Kidney glomerular epithelial cell (primary cell): ENCODE data around the gene EXOSC3.
"Not testable (repeated sequence)": the region's sequence is repeated elsewhere in the genome, so short reads cannot be mapped to it uniquely, and the experiment has no call there.

Experiments
- DNase-seq: peaks from one replicate; lab custom pipeline; 2025; lab: John Stamatoyannopoulos, UW

Gene EXOSC3

GRCh38 chr9:37775216-37775919 lies 9.5 kb downstream of the EXOSC3 start:
- no peak for DNase-seq

- no peak for DNase-seq
Observed at GRCh38 chr9:37769995-37770394, 14.9 kb downstream of the EXOSC3 start.

GRCh38 chr9:37769306-37769705 lies 15.6 kb downstream of the EXOSC3 start:
- DNase-seq: no peak

- not testable (repeated sequence) for DNase-seq
Observed at GRCh38 chr9:37765263-37765662, 19.6 kb downstream of the EXOSC3 start.

DNA sequence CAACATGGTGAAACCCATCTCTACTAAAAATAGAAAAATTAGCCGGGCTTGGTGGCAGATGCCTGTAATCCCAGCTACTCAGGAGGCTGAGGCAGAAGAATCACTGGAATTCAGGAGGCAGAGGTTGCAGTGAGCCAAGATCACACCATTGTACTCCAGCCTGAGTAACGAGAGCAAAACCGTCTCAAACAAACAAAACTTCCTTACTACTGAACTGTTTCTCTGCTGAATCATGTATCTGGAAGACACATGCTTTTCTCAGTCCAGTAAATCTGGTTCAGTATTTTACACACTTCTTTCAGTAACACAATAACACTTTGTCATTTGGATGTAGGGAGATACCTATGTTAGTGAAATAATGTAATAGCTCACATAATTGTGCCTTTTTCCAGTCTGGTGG lies 23.4 kb downstream of the EXOSC3 start:
- peak; percentile 44 for DNase-seq

DNA sequence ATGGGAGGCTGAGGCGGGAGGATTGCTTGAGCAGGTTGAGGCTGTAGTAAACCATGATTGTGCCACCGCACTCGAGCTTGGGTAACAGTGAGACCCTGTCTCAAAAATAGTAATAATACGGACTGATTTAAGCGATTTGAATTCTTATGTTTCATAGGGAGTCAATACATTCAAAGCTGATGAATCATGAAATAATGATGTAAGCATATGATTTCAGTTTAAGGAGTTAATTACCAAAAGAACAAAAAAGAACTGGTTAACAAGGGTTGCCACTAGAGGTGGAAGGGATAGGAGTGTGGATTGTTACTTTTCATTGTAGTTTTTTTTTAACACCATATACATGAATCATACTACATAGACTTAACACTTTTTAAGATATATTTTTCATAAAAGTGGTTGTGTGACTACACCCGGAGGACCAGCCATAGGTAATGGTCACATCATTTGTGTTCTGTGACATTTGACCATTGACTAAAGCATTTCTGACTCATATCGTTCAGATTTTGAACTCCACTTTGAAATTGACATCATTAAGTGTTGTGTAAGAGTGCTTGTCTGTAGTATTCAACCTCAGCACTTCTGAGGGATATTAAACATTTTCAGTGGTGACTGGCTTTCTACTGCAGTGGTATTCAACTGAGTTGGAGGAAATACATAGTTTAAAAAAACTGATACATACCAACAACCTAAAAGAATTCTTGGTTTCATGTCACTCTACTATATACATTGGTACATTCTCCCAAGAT lies 24.3 kb downstream of the EXOSC3 start:
- peak; percentile 8 for DNase-seq

GRCh38 chr9:37758747-37759146 lies 26.1 kb downstream of the EXOSC3 start:
- DNase-seq: no peak

DNA sequence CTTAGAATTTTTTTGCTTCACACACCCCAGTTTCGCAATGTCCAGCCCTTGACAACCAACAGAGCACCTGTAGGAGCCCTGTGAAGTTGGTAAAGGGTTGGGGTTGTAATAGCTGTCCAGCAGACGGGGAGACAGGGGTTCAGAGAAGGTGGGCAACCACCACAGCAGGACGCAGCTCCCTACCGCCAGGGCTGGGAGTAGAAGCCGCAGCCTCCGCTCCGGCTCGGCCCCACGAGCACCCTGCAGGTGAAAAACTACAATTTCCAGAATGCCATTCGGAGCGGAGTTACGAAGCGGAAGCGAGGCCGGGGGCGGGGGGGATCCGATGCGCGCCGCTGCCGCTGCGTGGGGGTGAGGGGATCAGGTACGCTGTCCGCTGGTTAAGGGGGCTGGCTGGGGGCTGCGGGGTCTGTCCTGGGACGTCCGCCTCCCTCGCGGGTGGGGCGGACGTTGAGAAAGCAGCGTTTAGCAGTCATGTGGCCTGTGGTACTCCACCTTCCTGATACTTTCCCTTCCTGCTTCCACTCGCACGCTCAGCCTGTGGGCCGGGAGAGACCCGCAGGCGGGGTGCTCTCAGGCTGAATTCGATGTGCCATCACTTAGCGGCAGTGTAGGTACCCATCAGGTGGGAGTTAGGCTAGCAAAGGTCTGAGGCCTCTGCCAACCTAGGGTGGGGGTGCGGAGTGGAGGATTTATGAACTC lies 31.2 kb downstream of the EXOSC3 start, which contains the start of gene TRMT10B:
TRMT10B (plus strand) TSS at position 317 of the 702 bp plus-strand sequence. CDS start 8,127 bp downstream, outside the sequence.
- peak; percentile 65 for DNase-seq

GRCh38 chr9:37752642-37753488 lies 32.0 kb downstream of the EXOSC3 start:
- no peak for DNase-seq

GRCh38 chr9:37752112-37752511 lies 32.8 kb downstream of the EXOSC3 start:
- DNase-seq: not testable (repeated sequence)

GRCh38 chr9:37751704-37752103 lies 33.2 kb downstream of the EXOSC3 start:
- not testable (repeated sequence) for DNase-seq

DNA sequence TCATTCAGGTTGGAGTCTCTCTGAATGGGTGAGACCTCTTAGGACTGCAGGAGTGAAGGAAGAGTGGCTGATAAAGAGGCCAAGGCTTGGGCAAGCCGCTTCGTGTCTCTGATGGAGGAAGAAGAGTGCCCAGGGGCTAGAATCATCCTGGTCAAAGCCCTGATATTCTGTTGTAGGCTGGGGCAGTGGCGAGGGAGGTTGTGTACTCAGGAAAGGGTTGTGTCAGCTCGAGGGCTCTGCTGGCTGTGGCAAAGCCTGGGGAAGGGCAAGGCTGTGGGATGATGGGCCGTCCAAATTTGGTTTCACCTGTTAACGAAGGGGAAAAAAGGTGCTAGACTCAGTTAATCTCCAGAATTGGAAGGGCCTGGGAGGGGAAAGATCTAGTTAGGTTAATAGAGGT lies 33.7 kb downstream of the EXOSC3 start:
- no peak for DNase-seq

DNA sequence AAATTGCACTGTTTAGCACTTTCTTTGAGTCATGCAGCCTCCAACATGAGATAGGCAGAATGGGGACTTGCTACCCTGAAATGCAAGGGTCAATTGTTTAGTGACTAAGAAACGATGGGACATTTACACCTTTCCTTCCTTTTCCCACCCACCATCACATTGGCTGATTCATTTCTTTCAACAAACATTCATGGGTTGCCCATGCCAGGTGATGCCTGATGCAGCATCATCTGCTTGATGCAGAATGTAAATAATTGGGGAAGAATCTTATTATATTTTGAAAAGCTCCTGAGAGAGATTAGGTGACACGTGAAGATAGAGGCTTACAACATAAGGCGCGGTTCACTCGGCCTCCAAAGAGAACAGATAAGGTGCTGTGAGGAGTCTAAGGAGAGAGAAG lies 35.7 kb downstream of the EXOSC3 start:
- DNase-seq: no peak

- peak; percentile 76 for DNase-seq
Observed at GRCh38 chr9:37747271-37747753, 37.6 kb downstream of the EXOSC3 start.

GRCh38 chr9:37746448-37747270 lies 38.2 kb downstream of the EXOSC3 start:
- DNase-seq: no peak

DNA sequence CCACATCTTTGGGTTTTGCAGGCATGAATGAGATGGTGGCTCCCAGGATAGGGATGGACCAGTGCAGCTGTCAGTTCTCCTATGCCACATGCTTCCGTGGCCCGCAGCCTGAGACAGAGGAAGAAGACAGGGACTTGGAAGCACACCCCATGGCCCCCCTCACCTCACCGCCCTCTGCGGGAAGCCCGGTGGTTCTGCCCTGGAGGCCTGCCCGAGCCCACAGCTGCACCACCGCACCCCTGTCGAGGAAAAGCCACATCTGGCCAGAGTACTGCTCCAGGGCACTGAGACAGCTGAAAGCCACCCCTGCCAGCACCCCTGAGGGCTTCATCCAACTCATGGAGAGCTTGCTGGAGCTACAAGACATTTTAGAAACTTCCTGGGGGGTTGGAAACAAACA lies 38.9 kb downstream of the EXOSC3 start:
- DNase-seq: no peak

DNA sequence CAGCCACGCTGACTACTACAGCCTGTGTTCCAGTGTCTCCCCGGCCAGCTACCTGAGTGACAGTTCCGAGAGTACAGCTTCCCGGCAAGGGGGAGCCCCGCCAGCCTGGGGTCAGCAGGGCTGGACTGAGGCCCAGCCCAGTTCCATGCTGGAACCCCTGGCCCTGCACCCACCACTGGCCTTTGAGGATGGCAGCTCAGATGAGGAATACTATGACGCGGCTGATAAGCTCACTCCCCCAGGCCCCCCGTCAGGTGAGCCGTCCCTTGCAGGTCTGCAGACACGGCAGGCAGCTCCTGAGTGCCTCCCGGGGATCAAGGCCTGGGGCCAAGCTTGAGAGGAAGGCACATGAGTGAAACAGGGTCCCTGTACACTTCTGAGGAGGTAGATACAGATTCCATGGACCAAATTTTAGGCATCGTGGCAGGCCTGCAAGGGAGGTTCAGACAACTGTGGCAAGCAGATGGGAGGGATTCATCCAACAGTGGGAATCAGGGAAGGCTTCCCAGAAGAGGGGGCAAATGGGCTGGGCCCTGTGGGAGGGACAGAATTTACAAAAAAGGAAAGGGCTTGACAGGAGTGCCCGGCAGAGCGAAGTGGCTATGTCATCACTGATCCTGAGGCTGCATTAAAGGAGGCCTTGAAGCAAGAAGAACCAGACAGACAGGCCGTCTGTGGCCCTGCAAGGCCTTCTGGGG lies 44.1 kb downstream of the EXOSC3 start:
- no peak for DNase-seq

- no peak for DNase-seq
Observed at GRCh38 chr9:37740128-37740527, 44.7 kb downstream of the EXOSC3 start.

DNA sequence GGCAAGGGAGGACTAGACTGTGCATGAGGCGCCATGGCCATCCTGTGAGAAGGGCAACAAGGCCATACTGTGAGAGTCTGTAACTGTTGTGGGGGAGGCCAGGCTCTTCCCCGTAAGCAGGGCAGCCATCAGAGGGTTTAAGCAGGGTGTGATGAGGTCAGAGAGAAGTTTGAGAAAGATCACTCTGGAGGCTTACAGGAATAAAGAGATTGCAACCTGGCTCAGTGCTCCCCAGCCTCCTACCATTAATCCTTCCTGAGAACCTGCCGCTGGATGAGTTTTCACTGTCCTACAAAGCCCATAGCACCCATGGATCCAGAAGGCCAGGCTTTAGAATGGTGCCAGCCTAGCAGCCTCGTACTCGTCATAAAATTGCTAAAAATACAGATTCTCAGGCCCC lies 45.6 kb downstream of the EXOSC3 start:
- no peak for DNase-seq

GRCh38 chr9:37732952-37733351 lies 51.9 kb downstream of the EXOSC3 start:
- DNase-seq: no peak
